IPS DF 4.7 (cell line): Measurements from ENCODE around the gene PHACTR1.
"Not testable (repeated sequence)": the region's sequence is repeated elsewhere in the genome, so short reads cannot be mapped to it uniquely, and the experiment has no call there.

Source experiments
- DNase-seq: peaks from one replicate; pipeline ENCODE4 v3.0.0-alpha.2; 2013; ENCODE audit warnings: low spot score; ENCODE audit errors: extremely low read depth

PHACTR1 gene

DNA sequence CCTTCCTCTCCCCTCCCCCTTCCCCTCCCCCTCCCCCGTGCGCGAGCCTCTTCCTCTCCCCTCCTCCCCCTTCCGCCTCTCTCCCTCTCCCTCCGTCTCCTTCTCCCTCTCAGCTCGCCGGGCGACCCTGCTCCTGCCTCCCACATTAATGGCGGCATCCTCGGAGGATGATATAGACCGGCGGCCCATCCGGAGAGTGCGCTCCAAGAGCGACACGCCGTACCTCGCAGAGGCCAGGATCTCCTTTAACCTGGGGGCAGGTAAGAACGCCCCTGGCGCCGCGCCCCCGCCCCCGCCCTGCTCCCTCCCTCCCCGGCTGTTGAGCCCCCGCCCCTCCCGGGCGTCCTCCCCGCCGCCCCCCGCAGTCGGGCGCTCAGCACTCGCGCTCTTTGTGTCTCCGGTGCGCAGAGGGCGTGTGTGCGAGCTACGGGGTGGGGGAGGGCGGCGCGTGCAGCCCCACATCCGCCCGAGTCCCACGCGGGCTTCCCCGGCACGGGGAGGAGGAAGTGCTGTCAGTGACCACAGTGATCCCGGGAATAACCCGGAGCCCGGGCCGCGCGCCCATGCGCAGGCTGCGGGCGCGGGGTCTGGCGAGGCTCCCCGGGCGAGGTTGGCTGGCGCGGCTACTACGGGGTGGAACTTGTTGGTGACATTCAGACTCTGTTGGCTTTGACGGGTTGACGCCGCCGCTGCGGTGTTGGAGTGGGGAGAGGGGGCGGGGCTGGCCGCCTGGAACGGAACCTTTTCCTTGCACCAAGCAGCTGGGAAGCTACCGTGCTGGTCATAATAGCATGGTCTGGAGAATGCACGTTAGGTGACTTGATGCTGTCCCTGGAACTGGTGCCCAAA lies 33.2 kb downstream of the PHACTR1 start:
- no peak for DNase-seq

DNA sequence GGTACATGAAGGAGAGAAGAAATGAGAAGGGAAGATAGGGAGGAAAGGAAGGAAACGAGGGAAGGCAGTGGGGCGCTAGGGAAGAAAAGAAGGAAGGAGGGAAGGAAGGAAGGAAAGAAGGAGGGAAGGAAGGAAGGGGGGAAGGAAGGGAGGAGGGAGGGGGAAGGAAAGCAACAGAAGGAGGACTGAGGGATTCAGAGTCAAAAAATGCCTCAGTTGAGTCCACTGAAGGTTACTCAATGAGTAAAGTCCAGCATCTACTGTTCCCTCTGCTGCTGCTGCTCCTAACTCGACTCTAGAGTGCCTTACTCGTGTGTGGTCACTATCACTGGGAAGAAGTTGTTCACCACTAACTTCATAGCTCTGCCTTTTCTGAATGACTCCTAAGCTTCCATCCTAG lies 33.8 kb downstream of the PHACTR1 start:
- DNase-seq, result no peak

DNA sequence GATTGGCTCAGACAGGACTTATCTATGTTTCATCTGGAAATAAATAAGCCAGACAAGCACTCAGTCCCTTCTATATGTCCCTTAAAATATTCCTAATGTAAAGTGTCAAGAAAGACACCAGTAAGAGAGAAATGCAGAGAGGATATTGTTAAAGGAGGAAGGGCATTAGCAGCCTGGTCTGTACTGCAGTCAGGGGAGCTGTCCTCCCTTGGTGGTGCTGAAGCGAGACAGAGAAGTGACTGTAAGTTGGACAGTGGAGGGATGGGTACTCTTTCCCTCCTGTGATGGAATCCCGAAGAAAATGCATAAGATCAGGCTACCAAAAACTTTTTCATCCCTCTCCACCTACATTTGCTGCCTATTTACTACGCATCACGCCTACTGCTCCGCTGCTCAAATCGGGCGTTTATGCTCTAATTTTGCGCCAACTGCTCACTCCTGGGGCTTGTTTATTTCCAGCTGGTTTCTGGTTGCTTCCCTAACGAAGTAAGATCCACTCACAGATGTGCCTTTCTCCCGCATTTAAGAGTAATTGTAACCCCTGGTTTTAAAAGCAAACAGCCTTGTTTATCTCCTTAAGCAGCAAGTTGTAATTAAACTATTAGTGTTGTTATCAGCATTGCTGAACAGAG lies 35.2 kb downstream of the PHACTR1 start:
- no peak for DNase-seq

DNA sequence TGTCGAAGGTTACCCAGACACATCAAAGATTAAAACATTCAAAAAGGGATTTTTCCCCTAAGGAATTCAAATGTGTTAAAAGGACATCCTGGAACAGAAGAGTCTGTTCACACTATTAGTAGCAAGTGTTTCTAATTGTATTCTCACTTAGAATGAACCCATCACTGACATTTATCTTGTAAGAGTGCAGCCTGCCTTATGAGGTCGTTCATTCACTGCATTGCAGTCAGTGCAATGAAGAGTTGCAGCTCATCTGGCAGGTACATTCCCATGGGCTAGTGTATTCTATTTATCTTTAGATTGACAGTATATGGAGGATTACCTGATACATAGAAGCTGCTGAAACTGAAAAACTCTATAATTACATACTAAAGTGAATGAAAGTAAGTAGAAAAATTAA lies 36.5 kb downstream of the PHACTR1 start:
- DNase-seq, result no peak

DNA sequence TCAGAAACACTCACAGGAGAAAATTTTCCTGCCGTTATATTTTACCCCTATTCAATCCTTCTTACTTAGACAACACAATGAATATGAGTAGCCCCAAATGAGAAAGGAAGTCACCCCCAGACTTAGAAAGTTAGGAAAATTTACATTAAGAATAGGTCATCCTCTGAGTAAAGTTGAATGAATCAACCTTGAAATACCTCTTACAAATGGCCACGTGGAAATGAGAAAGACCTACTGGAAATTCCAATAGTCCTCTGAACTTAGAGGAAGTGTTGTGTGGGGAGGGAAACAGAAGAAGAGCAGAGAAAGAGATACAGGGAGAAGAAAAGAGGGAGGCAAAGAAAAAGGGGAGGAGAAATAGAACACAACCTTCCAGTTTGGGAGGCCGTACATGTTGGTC lies 43.7 kb downstream of the PHACTR1 start:
- DNase-seq, result no peak

DNA sequence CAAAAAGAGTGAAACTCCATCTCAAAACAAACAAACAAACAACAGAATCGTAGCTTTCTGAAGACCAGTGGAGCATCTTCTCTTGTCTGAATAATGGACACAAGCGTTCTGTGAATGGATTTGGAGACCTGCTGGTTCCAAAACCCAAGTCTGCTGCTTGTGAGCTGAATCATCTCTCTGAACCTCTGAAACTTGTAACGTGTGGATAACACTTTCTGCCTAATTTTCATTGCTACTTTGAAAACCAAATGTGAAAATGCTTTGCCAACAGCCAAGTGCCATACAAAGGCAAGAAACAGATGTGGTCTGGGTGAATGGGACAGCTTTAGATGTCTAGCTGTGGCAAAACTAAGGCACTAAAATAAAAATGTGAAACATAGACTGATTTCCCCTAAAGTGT lies 44.3 kb downstream of the PHACTR1 start:
- no peak for DNase-seq

DNA sequence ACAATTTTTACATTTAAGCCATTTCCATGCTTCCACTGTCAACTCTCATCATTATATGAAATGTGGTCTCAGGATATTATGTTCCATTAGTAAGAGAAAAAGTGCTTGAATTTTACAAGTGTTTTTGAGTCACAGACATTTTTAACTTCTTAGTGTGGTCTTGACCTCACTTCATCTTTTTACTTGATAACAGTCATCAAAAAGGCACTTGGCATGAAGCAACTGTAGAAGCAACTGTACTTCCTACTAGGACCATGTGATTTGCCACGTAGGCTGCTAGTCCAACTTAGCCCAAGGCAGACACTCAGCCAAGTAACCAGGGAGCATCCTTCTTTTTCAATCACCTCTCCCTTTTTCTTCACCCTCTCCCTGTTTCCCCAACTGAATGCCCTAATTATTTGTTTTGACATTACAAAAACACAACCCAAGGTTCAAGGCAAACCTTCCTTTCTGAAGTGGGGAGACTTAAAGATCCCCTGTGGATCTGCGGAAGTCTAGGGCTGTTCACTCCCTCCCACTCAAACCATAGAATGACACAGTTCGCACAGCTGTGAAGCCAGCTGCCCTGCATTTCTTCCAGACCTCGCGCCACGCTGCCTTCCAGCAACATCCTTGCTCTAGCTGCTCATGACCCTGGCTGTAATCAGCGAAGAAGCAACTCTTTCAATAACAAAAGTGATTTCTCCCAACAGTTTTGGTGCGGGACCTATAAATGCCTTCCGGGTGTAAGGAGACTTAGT lies 45.0 kb downstream of the PHACTR1 start:
- DNase-seq, result no peak

DNA sequence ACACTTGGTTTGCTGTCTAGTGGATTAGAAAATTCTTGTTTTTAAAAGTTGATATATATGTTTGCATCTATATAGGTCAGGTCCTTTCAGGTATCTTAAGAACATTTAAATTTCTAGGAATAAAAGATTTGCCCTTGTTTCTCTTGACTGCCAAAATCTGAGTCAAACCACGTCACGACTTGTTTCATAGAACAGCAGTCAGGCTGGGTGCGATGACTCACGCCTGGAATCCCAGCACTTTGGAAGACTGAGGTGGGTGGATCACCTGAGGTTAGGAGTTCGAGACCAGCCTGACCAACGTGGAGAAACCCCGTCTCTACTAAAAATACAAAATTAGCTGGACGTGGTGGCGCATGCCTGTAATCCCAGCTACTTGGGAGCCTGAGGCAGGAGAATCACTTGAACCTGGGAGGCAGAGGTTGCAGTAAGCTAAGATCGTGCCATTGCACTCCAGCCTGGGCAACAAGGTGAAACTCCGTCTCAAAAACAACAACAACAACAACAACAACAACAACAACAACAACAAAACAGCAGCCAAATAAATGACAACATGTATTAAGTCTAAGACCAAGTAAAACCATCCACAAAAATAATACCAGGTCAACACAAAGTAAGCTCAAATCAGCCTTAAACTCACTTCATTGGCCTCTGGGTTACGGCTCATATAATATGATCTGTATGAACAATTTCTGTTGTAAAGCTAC lies 46.3 kb downstream of the PHACTR1 start:
- DNase-seq, result not testable (repeated sequence)

DNA sequence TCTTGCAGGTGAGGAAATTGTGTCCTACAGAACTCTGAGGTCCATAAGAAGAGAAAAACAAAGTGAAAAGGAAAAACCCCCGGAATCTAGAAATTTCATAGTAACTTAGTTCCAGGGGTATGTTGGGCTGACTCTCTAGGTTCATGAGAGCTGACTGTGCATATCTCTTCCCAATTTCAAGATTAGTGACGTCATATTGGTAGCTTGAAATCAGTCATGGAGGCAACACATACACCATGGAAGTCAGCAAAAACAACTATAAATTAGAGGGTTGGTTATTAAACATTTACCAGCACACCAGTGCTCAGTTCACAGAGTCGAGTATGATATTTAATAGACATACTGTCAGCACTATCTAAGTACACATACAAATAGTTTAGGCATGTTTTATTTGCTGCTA lies 49.8 kb downstream of the PHACTR1 start:
- no peak for DNase-seq

DNA sequence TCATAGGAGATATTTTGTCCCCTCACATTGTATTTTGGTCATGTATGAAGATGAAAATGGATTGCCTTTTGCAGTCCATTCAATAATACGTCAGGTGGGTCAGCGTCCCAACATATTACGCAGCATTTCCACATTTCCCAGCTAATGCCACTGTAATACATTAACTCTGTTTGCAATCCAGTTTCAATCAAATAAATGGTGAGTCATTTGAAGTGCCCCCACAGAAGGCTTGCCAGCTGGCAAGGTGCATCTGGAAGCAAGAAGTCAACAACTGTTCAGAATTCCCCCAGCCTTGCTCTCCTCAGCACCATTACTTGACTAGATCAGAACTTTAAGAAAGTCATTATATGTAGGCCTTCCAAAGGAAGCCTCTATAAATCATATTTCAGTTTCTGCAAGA lies 50.4 kb downstream of the PHACTR1 start:
- DNase-seq, result no peak

DNA sequence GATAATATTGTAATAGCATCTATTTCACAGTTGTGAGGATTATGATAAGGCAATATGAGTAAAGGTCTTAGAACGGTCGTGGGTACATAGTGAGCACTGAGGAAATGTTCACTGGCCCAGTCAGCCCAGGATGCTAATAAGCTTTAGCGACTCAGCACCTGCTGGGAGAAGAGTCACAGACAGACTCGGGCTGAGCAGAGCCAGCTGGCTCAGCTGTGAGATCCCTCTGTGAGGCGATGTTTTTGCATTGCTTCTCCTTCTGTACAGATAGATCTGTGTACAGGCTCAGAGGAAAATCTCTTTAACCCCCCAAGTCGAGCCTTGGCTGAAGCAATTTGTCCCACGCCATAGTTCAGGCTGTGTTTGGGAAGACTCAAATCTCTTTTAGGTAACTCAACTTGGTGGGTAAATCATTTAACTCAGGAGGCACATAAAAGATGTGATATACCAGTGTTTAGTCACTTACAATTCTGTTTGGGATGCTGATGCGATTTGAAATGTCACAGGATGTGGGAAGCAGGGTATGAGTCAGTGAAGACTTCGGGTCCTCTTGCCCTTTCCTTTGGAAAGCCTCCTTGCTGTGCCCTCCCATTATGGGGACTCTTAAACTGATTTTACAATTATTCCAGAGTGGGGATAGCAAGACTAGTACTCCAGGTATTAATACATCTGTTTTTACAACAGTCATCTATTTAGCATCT lies 53.1 kb downstream of the PHACTR1 start:
- DNase-seq, result no peak

DNA sequence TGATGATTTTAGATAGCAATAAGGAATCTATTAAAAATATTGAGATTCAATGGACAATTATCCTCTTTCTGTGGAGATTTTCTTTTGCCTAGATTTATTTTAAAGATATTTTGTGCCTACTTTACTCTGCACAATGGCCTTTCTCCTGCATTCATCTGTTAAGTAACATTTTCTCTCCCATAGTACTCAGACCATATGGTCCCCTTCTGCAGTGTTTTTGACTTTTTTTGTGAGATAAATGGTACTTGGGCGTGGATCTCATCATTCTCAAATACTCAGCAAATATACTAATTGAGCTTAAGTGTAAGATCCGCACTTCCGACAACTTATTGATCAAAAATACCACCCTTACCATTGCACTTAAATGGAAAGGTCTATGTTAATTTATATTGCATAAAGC lies 55.8 kb downstream of the PHACTR1 start:
- DNase-seq, result no peak

DNA sequence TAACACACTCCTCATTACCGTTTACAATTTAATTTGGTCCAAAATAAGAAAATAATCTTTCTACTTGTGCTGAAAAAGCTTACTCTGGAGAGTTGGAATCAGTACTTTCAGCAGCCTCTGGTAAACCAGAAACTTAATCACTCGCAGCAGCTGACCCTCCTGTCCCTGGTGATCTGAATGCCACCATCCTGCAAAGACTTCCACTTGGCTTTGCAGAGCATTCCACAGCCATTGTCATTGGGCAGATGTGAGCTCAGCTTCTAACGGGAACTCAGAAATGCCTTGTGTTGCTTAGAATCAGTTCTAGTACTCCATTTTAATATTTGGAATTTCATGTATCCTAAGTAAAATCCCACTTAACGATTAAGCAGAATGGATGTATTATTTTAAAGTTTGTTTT lies 59.7 kb downstream of the PHACTR1 start:
- no peak for DNase-seq

DNA sequence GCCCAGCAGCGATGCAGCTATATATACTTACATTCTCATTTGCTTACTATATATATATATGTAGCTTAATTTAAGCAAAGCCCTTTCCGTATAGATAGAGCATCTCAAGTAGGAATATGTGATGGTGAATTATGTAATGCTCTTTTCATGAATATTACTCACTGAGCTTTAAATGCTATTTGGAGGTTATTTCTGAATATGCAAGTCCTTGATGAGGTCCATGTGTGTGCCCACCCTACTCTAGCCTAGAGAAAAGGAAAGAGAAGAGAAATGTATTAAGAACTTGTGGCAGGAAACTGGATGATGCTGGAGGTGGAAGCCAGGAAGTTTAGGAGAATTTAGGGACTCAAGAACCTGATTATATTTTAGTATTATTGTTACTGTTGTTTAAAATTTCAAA lies 63.2 kb downstream of the PHACTR1 start:
- DNase-seq, result no peak

DNA sequence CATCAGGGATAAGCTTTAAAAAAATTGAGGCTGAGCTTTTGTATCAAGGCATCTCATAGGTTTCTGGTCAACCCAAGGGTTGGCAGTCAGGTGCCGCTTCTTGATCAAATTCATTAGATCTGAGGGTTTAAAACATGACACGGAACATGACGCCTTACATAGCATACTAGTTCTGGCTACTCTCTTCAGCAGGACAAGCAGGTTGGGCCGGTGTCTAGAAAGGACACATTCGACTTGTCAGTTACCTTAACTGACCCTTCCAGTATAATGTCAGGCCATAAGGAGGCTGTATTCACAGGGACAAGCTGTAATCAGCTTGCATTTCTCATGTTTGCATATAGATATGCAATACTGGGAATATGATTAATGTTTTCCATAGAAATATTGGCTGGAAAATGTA lies 65.6 kb downstream of the PHACTR1 start:
- DNase-seq, result no peak

DNA sequence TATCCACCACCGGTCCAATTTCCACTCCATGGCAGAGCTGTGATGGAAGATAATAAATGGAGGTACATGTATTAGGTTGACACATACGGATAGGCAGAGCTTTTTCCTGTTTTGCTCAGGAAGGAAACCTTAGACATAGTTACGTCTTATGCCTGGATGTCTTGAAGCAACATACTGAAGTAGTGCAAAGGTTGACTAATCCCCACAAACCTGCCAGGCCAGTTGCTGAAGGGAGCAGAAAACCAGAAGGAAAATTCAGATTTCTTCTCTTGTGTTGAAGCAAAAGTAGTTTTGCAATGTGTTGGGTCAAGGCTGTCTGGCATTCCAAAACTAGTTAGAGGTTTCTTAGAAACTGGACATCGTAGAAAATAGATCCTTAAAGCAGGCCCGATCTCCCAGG lies 68.7 kb downstream of the PHACTR1 start:
- DNase-seq, result no peak

DNA sequence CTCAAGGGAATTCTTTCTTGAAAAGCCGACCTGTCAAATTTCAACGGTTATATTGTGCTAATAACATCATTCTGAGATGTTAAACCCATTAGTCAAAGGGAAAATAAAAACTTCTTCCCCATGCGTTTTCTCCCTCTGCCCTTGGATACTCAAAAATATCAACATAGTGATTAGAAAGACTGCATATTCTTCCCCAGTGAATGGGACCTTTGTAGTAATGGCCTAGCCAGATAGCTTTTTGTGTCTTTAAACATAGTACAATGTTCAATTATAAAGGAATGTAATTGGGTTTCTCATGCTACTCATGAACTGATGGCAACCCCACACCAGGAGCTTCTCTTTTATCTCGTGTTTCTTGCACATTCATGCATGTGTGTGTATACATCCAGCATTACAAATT lies 69.4 kb downstream of the PHACTR1 start:
- DNase-seq, result no peak

DNA sequence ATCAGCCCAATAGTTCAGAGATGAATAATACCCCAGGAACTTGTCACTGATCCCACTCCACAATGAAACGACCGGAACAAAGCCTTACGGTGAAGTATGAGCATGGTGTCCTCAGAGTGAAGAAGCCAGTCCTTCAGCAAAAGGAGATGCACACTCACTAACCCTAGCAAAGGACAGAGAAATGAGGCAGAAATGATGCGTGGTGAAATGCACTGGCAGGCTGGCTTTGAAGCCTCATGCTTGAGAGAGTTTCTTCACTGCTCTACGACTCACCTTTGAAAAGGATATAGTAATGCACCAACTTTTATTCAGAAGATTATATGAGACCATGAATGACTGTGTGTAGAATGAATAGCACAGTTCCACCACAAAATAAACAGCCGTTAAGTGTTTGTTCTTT lies 74.8 kb downstream of the PHACTR1 start:
- DNase-seq, result no peak

DNA sequence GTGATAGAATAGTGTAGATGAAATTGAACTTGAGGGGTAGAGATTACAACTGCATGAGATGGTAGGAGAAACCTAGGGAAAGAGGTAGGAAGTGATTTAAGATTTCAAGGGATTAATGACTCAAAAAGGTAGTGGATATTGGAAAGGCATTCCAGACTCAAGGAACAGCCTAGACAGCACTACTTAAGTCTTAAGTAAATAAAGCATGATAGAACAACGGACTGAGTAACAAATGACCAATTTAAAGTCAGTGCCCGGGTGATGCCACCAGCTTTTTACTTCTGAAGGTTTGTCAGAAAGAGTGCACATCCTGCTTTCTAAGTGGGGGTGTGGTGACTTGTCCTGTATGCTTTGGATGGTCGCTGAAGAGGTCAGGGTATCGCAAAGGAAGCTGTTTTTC lies 81.8 kb downstream of the PHACTR1 start:
- DNase-seq, result no peak

DNA sequence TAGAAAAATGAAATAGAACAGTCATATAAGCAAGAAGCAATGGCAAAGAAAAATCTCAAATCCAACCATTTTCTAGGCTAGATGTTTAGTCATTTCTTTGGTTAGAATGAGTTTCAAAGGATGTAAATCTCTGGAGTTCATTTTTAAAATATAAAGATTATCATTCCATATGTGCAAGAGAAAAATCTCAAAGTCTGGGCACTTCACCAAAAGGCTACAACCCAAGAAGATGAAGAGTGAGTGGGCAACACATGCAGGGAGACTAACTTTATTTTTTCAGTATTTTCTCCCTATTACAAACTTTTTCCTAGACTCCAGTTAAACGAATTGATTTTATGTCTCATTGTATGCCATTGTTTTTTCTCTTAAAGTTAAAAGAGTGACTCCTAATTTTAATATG lies 83.6 kb downstream of the PHACTR1 start:
- DNase-seq, result no peak

DNA sequence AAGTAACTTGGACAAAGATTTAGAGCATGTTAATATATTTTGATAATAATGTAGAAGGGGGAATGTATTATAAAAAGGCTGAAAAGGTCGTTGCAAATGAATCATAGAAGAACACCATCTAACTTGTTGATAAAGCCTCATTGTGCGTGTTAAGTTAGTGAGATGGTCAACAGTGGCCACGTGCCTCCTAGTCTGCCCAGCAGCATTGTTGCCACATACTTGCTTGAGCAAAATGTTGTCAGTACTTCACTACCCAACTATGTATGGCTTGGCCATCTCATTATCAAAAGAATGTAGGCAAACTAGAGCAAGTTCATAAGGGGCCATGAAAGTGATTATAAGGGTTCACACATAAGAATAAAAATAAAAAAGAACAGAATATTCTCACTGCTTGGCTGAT lies 84.6 kb downstream of the PHACTR1 start:
- no peak for DNase-seq
